ENCODE data around the gene KCNH4. TPM values are rescaled to one million over a fixed set of nuclear protein-coding genes. Genes with fewer than 3 reads are reported as not detected.
"Not testable (repeated sequence)": the region's sequence is repeated elsewhere in the genome, so short reads cannot be mapped to it uniquely, and the experiment has no call there.

Gene KCNH4
- total RNA-seq, 1 experiment from 2014 or later, result not detected

DNA sequence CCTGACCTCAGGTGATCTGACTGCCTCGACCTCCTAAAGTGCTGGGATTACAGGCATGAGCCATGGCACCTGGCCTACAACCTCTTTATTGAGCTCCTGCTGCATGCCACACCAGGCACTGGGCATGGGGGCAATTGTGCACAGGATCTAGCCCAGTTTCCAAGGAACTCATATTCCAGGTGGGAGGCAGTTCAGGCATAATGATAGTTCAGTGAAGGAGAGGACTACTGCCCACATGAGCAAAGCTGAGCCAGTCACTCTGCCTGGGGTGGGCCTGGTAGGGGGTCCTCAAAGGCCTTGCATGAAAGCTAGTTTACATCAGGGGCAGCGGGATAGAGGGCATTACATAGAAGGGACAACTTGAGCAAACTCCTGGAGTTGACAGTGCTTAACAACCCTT lies 6.9 kb upstream of the KCNH4 start (continued):
- TF ChIP-seq ZFX (IDR thresholded peaks at IDR 0.05) (no peak), ELF1 (IDR thresholded peaks at IDR 0.05; ENCODE audit: borderline replicate concordance, low read depth) (no peak), RAD21 (IDR thresholded peaks at IDR 0.05; ENCODE audit: low read depth) (no peak), EGR1 (IDR thresholded peaks at IDR 0.05; ENCODE audit: low read depth) (no peak), SIN3A (IDR thresholded peaks at IDR 0.05; ENCODE audit: low read depth) (no peak), ZNF274 (IDR thresholded peaks at IDR 0.05; ENCODE audit: low read depth, low read length) (no peak), EZH2phosphoT487 (IDR thresholded peaks at IDR 0.05; ENCODE audit: borderline replicate concordance) (no peak)

GRCh38 chr17:42186191-42186590 lies 5.2 kb upstream of the KCNH4 start:
- H3K9me3 ChIP-seq (ENCODE audit: control insufficient read depth in 1 of 2, insufficient read depth in 1 of 2, low read depth in 1 of 2, low read length in 2 of 2); RAD21 ChIA-PET (ENCODE audit: low non-redundant PET in 1 of 2, low total read pairs in 2 of 2, uncharacterized antibody in 2 of 2, unreplicated experiment in 2 of 2); BruUV-seq (replicated peaks); ATAC-seq; H3K27me3 ChIP-seq (ENCODE audit: insufficient read depth, low read length); H3K9ac ChIP-seq (ENCODE audit: low read length); H3K27ac ChIP-seq (ENCODE audit: low read depth, low read length); H3K79me2 ChIP-seq (ENCODE audit: insufficient read depth, low read length); DNase-seq (ENCODE audit: low read depth, low spot score); H2AFZ ChIP-seq (ENCODE audit: low read depth, low read length, poor library complexity, severe bottlenecking); H3K4me3 ChIP-seq (replicated peaks in 1 of 2; ENCODE audit: low read depth in 1 of 2, low read length in 2 of 2); POLR2A ChIA-PET; intact Hi-C loops (cut with micrococcal nuclease); H3K36me3 ChIP-seq (ENCODE audit: control insufficient read depth in 1 of 2, insufficient read depth in 2 of 2, low read length in 2 of 2); H3K4me2 ChIP-seq (ENCODE audit: low read length); H4K20me1 ChIP-seq (ENCODE audit: insufficient read depth); H3K9me2 ChIP-seq (ENCODE audit: insufficient read depth): not testable (repeated sequence)
- H3K4me1 ChIP-seq (ENCODE audit: control insufficient read depth in 1 of 2, insufficient read depth in 2 of 2, low read length in 2 of 2), result peaks cover 14 to 27% of the 10 kb centered on the region in 2 experiments
- CTCF ChIA-PET, result interaction anchor here (0.8 to 1.6 kb wide), 2 partner anchors 8 to 36 kb away, joined by 3 to 4 read pairs; partner anchors contain the start of gene GHDC

- RAD21 ChIA-PET (ENCODE audit: low non-redundant PET in 1 of 2, low total read pairs in 2 of 2, uncharacterized antibody in 2 of 2, unreplicated experiment in 2 of 2), result no interaction called here
- Histone ChIP-seq H3K4me2 (ENCODE audit: low read length) (no peak overlapping the region), H2AFZ (ENCODE audit: low read depth, low read length, poor library complexity, severe bottlenecking) (no peak overlapping the region), H3K27me3 (ENCODE audit: insufficient read depth, low read length) (no peaks in the 10 kb centered on the region), H3K9me3 (ENCODE audit: control insufficient read depth in 1 of 2, insufficient read depth in 1 of 2, low read depth in 1 of 2, low read length in 2 of 2) (no peaks in the 10 kb centered on the region), H3K9ac (ENCODE audit: low read length) (no peak overlapping the region), H4K20me1 (ENCODE audit: insufficient read depth) (no peaks in the 10 kb centered on the region), H3K9me2 (ENCODE audit: insufficient read depth) (no peaks in the 10 kb centered on the region), H3K36me3 (ENCODE audit: control insufficient read depth in 1 of 2, insufficient read depth in 2 of 2, low read length in 2 of 2) (no peaks in the 10 kb centered on the region), H3K27ac (ENCODE audit: low read depth, low read length) (no peak overlapping the region), H3K79me2 (ENCODE audit: insufficient read depth, low read length) (no peaks in the 10 kb centered on the region), H3K4me3 (replicated peaks in 1 of 2; ENCODE audit: low read depth in 1 of 2, low read length in 2 of 2) (no peak overlapping the region), H3K4me1 (ENCODE audit: control insufficient read depth in 1 of 2, insufficient read depth in 2 of 2, low read length in 2 of 2) (peaks cover 14 to 27% of the 10 kb centered on the region in 2 experiments)
- BruUV-seq (replicated peaks), result no TSS peak
- POLR2A ChIA-PET, result no interaction called here
- DNase-seq (ENCODE audit: low read depth, low spot score) (no peak), ATAC-seq (no peak)
- CTCF ChIA-PET, result interaction anchor here (0.8 to 1.6 kb wide), 2 partner anchors 9 to 37 kb away, joined by 3 to 4 read pairs; partner anchors contain the start of gene GHDC
- intact Hi-C loops (cut with micrococcal nuclease), result no loop called here
- TF ChIP-seq CTCF (IDR thresholded peaks at IDR 0.05 in 2 of 3, conservative IDR thresholded peaks at IDR 0.05 in 1 of 3; ENCODE audit: borderline replicate concordance in 1 of 3, insufficient read depth in 1 of 3, low read depth in 2 of 3, low read length in 2 of 3) (no peak), SP1 (IDR thresholded peaks at IDR 0.05; ENCODE audit: low read depth) (no peak), EGR1 (IDR thresholded peaks at IDR 0.05; ENCODE audit: low read depth) (no peak), TCF7L2 (IDR thresholded peaks at IDR 0.05; ENCODE audit: borderline replicate concordance, extremely low read depth, insufficient read depth, insufficient read length) (no peak), ZNF274 (IDR thresholded peaks at IDR 0.05; ENCODE audit: low read depth, low read length) (no peak), MAX (IDR thresholded peaks at IDR 0.05) (no peak), EZH2 (IDR thresholded peaks at IDR 0.05) (no peak), POLR2A (IDR thresholded peaks at IDR 0.05; ENCODE audit: borderline replicate concordance, extremely low read depth, insufficient read depth, insufficient read length) (no peak), EZH2phosphoT487 (IDR thresholded peaks at IDR 0.05; ENCODE audit: borderline replicate concordance) (no peak), JUND (IDR thresholded peaks at IDR 0.05) (no peak), ELF1 (IDR thresholded peaks at IDR 0.05; ENCODE audit: borderline replicate concordance, low read depth) (no peak), RAD21 (IDR thresholded peaks at IDR 0.05; ENCODE audit: low read depth) (no peak), CBX3 (IDR thresholded peaks at IDR 0.05; ENCODE audit: low read depth) (no peak)
- TF ChIP-seq, protein P1, sequence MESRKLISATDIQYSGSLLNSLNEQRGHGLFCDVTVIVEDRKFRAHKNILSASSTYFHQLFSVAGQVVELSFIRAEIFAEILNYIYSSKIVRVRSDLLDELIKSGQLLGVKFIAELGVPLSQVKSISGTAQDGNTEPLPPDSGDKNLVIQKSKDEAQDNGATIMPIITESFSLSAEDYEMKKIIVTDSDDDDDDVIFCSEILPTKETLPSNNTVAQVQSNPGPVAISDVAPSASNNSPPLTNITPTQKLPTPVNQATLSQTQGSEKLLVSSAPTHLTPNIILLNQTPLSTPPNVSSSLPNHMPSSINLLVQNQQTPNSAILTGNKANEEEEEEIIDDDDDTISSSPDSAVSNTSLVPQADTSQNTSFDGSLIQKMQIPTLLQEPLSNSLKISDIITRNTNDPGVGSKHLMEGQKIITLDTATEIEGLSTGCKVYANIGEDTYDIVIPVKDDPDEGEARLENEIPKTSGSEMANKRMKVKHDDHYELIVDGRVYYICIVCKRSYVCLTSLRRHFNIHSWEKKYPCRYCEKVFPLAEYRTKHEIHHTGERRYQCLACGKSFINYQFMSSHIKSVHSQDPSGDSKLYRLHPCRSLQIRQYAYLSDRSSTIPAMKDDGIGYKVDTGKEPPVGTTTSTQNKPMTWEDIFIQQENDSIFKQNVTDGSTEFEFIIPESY (IDR thresholded peaks at IDR 0.05; ENCODE audit: extremely low read depth, insufficient replicate concordance, low read length), result no peak
These were observed 4.6 kb upstream of the KCNH4 start for GRCh38 chr17:42185621-42185930.

Measured in HCT116 (cell line).